8988T (cell line): Measurements from ENCODE around the gene FBXW2.
"Not testable (repeated sequence)": the region's sequence is repeated elsewhere in the genome, so short reads cannot be mapped to it uniquely, and the experiment has no call there.

Experiments used
- DNase-seq: peaks from one replicate; pipeline ENCODE4 v3.0.0; 2011

Gene FBXW2, protein sequence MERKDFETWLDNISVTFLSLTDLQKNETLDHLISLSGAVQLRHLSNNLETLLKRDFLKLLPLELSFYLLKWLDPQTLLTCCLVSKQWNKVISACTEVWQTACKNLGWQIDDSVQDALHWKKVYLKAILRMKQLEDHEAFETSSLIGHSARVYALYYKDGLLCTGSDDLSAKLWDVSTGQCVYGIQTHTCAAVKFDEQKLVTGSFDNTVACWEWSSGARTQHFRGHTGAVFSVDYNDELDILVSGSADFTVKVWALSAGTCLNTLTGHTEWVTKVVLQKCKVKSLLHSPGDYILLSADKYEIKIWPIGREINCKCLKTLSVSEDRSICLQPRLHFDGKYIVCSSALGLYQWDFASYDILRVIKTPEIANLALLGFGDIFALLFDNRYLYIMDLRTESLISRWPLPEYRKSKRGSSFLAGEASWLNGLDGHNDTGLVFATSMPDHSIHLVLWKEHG

DNA sequence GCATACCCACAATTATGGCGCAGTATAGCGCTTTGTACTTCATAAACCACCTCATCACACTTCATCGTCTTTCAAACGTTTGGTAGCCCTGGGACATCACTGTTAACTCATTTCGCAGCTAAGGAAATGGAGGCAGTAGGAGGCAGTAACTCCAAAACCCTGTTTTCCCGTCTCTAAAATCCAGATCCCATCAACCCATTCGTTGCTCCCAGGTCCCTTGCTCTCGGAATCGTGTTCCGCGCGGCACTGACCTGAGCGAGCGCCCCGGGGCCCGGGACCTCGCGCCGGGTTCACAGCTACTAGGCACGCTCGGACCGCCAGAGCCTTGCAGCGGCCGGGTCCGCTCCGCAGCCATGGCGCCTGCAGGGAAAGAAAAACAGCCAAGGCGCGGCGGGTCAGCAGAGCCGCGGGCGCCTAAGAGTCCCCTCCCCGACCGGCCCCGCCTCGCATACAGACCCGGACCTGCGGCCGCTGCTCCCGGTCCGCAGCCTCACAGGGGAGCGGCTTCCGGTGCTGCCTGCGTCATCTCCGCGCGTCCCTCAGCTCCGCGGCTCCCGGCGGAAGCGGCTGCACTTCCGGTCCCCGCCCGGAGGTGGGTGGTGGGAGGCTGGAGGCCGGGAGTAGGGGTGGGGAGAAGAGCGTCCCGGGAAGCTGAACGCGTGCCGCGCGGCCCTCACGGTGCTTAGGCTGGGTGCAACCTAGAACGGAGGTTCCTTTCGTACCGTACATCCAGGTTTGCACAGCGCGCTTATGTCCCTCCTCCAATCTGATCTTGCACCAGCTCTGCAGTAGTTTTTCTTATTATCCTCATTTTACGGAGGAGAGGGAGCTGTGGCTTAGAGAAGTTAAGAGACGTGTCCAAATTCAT is at the start of gene FBXW2:
Gene FBXW2 (minus strand): TSS at position 519 of the 868 bp plus-strand sequence. CDS start 5,158 bp downstream, outside the sequence.
- peak; percentile 81 for DNase-seq

DNA sequence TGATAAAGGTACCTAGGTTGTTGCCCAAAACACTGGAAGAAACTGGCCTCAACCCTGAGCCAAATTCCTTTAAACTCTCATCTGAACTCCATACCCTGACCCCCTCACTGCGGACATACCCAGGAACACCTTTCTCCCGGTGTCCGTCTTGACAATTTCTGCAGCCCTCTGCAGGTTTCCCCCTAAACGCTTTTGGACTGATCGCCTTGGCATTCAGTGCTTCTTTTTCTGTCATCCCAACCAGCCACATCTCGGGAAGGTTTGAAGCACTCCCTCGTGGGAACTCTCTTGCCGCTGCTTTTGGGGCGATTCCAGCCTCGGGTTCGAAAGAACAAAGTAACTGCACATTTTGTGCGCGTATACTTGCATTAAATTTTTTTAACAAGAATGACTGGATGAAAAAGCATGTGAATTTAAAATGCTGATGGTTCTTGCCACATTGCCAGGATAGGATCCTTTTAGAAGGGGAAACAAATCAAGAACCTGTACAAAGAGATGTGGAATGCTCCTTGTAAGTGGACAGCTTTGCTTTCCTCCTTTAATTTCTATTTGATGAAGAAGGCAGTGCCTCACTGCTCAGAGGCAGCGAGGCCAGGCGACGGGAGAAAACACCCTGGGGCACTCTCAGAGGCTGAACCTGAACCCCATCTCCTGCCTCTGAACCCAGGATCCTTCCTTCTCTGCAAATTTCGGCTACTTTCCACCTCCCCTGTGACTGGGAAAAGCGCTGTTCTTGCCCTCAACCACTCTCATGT is 48.9 kb upstream of the FBXW2 start:
- no peak for DNase-seq

DNA sequence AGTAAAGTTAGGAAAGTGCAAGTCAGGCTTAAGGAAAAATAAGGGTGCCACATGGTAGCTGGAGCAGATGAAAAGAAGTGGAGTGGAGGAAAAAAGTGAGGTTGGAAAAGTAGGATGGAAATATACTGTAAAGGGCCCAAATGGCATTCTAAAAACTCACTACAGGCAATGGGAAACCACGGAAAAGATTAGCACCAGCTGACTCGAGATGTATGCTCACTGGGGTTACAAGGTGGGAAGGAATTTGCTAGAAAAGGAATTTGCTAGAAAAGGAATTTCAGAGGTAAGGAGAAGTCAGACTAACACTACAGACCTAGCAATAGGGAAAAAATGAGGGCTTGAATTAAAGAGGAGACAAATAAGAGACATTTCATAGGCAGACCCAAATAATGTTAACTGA is 45.9 kb upstream of the FBXW2 start:
- DNase-seq: no peak

DNA sequence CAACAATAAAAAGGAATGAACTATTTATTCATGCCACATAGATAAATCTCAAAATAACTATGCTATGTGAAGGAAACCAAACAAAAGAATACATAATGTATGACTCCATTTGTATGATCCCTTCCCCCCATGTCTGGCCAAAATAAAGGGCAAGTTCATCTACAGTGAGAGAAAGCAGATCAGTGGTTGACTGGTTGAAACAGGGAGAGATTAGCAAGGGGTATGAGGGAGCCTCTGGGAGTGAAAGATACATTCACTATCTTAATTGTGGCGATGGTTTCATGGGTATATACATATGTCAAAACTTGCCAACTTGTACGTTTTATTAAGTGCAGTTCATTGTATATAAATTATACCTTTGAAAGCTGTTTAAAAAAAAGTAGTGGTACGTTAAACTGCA is 44.7 kb upstream of the FBXW2 start:
- no peak for DNase-seq

DNA sequence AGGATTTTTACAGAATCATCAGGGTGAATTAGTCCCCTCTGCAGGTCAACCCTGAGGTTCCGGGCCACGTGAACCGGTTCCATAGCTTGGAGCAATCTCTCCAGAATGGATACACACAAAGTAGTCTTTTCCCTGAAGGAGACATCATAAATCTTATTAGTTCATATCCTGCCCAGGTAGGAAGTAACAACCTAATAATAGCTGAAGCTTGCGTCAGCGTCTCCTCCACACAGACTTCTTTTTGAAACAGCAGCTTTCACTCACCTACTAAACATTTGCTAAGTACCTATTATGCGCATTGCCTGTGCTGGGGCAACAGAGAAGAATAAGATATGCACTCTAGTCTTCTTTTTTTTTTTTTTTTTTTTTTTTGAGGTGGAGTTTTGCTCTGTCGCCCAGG is 40.1 kb upstream of the FBXW2 start:
- DNase-seq: no peak

DNA sequence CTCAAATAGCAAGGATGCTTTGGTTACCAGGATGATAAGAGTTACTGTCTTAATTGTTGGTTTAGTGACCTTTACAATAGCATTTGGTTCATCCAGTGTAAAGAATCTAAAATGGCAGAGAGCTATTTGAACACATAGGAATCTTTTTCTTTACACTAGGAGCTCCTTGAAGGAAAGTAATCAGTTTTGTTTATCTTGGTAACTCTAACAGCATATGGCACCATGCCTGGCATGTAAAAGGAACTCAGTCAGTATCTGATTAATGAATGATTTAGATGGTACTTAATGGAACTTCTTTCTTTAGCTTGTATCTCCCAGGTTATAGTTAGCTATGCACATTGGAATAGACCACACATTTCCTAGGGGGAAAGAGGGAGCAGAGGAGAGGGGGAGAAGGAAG is 39.6 kb upstream of the FBXW2 start:
- no peak for DNase-seq

DNA sequence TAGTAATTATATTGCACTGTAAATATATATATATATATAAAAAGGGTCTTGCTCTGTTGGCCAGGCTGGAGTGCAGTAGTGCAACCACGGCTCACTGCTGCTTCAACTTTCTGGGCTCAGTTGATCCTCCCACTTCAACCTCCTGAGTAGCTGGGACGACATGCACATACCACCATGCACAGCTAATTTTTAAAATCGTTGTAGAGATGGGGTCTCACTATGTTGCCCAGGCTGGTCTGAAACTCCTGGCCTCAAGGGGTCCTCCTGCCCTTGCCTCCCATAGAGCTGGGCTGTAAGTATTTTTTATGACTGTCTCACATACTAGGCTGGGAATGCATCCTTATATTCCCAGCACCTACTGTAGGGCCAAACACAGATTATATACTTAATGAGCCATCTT is 37.6 kb upstream of the FBXW2 start:
- DNase-seq: no peak

DNA sequence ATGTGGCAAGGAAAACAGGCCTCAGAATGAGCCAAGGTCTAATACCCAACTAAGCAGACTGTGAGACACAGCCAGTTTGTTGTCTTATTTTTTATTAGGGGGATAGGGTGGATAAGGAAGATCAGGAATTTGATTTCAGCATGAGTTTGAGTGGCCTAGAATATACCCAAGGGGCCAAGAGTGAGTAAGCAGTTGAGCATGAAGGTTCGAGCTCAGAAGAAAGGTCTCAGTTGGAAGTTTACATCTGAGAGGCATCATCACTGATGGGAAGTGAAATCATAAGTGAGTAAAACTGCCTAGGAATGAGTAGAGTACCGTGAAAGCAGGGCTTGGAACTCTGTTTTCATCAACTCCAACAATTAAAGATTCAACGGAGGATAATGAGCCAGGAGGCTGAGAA is 36.9 kb upstream of the FBXW2 start:
- no peak for DNase-seq

DNA sequence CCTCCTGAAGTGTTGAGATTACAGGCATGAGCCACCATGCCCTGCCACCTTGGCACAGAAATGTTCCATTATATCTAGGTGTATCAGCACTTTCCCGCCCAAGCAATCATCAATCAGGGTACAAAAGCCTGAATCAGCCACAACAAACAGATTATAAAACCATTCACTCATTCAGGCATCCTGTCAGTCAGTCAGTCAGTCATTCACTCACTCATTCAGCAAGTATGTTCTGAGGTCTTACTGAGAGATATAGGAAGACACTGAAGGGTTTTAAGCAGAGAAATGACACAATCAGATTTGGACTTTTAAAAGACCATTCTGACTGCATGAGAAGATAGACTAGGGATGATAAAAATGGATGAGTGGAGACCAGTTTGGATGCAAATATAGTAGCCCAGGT is 36.4 kb upstream of the FBXW2 start:
- no peak for DNase-seq

DNA sequence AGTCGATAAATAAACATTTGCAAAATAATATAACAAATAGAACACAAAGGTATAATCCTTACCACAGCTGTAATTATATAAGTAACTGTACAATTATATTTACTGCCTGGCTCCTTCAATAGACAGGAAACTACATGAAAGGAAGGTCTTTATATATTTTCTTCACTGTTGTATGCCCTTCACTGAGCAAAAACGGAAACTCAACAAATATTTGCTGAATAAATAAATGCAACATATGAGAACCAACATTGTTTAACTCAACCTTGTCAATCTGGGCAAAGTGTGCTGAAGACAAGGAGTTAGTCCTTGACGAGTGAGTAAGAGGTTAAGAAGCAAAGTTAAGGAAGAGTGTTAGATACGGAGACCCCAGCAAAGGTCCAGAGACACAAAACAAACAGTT is 26.9 kb upstream of the FBXW2 start:
- no peak for DNase-seq

DNA sequence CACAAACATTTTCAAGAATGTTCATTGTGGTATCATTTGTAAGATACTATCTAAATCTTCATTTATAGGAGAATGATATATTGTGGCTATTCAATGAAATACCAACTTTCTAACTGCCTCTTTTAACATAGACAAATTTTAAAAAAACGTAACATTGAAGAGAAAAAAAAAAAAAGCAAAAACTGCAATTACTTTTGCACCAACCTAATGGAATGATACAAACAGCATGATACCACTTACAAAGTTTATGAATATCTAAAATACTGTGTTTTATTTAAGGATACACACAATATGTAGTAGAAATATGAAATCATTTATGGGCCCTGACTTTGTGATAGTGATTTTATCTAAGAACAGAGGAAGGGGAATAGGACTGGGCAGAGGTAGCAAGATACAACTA is 25.4 kb upstream of the FBXW2 start:
- DNase-seq: no peak

DNA sequence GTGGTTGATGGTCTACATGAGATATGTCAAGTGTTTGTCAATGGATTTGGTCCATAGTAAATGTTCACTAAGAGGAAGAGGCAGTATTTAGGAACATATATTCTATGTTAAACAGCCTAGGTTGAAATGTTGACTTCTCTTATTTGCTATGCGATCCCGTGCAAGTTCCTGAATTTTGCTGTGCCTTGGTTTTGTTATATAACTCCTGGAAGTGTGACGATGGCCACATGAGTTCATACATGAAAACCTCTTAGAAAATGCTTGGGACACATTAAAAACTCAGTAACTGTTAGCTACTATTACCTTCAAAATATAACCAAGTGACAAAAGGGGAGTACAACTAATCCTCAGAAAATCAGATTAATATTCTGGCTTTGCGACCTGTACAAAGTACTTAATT is 21.9 kb upstream of the FBXW2 start:
- no peak for DNase-seq

DNA sequence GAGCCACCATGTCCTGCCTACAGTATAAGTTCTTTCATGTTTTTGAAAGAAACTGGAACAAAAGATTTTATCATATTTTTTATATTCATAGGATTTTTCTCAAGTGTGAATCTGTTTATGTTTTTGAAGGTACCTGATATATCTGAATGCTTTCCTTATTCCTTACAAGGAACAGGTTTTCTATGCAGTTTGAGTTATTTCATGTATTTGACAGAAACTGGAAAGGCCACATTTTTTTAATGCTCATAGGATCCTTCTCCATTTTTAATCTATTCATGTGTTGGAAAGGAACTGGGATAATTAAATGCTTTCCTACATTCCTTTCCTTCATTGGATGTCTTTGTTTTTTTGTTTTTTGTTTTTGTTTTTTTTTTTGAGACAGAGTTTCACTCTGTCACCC is 15.7 kb upstream of the FBXW2 start:
- DNase-seq: no peak

DNA sequence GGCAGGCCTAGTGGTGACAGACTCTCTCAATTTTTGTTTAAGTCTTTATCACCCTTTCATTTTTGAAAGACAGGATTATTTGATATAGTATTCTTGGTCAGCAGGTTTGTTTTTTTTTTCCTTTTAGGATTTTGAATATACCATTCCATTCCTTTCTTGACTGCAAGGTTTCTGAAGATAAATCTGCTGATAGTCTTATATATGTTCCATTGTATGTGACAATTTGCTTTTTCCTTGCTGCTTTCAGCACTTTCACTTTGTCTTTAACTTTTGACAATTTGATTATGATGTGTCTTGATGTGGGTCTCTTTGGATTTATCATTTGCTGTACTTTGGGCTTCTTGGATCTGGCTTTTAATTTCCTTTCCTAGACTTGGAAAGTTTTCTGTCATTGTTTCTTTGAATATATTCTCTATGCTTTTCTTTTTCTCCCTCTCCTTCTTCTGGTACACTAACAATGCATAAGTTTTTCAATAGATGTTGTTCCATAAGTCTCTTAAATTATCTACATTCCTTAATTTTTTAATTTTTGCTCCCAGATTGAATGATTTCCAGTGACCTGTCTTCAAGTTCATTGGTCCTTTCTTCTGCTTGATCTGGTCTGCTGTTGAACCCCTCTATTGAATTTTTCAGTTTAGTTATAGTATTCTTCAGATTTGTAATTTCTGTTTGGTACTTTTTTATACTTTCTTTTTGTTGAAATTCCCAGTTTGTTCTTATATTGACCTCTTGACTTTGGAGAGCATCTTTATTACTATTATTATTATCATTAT is 14.6 kb upstream of the FBXW2 start:
- DNase-seq: no peak

DNA sequence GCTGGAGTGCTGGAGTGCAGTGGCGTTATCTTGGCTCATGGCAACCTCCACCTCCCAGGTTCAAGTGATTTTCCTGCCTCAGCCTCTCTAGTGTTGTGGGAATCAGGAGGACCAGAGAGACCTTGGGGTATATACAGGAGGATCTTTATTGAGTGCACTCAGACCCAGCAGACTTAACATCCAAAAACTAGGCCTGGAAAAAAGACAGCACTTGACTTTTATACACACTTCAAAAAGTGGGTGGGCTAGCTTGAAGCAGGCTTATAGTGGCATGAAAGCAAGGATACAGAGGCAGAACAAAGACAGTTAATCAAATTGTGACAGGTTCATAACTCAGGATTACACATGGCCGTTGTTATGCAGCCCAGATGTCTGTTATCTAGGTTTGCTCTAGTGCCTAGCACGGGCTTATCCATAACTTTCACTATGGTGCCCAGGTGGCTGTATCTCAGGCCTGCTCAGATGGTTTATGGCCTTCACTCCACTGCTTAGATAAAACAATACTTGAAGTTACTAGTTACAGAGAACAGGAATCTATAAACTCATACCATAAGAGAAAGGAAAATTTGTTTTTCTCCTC is 11.7 kb upstream of the FBXW2 start:
- DNase-seq: not testable (repeated sequence)

DNA sequence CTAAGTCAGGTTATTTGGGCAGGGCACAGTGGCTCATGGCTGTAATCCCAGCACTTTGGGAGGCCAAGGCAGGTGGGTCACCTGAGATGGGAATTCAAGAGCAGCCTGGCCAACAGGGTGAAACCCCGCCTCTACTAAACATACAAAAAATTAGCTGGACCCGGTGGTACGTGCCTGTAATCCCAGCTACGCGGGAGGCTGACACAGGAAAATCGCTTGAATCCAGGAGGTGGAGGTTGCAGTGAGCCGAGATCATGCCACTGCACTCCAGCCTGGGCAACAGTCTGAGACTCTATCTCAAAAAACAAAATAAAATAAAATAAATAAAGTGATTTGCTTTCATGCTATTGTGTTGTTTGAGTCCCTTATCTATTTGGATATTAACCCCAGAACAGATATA is 8.2 kb upstream of the FBXW2 start:
- DNase-seq: no peak

DNA sequence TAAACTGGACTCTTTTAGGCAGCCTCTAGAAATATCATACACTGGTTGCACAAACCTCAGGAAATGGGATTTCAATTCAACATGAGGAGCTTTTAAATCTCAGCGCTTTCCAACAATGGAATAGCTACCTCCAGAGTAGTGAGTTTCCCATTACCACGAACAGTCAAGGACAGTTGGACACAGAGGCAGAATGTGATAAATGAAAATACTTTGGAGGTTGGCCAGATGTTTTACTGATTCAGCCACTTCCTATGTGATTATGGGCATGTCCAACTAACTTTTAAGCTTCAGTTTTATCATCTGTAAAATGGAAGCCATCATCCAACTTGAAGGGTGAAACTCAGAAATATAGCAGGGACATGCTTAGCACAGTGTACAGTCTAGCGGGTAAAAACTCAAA is 2.1 kb downstream of the FBXW2 start:
- no peak for DNase-seq

DNA sequence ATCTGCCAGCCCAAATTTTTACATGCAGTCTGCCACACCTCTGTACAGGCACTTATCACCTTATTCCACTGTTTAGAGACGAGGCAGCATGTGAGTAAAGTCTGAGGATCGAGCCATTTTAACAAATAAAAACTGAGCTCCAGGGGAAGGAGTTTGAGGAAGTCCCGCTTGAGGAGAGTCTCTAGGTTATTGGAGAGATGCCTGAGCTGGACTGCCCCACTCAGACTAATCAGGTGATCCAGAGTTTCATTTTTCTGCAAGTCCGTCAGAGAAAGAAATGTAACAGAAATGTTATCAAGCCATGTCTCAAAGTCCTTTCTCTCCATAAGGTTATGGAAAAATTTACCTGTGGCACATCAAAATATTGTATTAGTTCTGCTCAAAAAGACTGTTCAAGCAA is 5.3 kb downstream of the FBXW2 start:
- DNase-seq: no peak

DNA sequence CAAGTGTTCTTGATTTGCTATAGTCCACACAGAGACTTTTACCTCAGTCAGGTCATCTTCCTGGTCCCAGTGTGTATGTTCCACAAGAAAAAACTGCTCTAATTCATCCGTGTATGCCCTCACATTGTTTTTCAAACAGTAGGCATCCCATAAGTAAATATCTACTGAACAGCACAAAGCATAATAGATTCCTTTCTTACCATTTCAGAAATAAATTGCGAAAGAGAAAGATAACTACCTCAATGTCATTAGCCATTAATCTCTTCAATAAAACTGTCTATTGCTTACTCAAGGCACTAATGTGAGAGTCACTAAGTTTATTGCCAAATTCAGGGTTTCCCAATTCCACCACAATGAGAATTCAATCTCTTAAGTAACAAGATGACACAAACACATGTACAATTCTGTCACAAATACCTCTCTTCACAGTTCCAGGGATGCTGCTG is 9.6 kb downstream of the FBXW2 start:
- DNase-seq: no peak

DNA sequence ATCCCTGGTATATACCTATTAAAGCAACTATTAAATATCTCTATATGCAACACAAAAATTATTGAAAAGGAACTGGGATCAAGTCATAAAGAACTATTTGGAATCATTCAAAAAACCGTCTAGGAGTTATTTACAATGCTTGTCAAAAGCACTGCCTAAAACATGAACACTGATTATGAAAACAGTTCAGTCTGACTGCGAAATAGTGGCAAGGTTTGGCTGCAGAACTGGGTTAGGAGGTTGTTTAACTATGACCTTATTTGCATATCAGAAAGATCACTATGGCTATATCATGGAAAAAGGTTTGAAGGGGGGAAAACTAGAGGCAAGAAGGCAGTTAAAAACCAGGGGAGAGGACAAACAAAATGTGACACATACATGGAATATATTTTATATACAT is 12.0 kb downstream of the FBXW2 start:
- DNase-seq: no peak

DNA sequence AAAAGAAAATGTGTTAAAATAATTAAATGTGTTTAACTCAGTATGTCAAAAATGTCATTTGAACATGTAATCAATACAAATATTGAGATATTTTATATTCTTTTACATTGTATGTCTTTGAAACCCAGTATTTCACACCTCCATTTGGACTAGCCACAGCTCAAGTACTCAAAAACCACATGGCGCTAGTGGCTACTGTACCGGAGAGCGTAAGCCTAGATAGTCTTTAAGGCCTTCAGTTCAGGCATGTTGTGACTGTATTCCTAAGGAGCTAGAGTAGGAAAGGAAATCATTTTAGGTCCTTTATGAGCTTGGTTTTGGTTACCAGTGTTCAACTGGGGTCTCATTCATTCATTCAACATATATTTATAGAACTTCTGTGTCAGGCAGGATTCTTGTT is 12.8 kb downstream of the FBXW2 start:
- no peak for DNase-seq

DNA sequence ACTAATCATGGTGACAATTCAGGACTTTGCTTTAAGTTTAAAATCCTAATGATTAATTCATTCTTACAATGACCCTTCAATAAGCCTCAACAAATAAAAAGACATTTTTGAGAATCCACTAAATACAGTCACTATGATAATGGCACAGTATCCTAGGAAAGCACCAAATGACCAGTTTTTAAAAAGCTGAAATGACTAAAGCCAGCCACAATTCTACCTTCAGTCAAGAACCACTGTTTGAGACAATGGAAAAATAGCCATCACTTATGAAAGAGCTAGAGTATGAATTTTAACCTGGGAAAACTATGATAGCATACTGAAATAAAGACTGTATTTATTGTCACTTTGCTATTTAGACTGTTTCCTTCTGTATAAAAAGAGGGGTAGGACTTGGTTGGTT is 14.0 kb downstream of the FBXW2 start:
- DNase-seq: no peak
